ENCODE results near the gene SETD3. TPM values are rescaled to one million over a fixed set of nuclear protein-coding genes. Genes with fewer than 3 reads are reported as not detected.

Gene SETD3
- total RNA-seq, 1 experiment from 2014 or later: 90.3 TPM

DNA sequence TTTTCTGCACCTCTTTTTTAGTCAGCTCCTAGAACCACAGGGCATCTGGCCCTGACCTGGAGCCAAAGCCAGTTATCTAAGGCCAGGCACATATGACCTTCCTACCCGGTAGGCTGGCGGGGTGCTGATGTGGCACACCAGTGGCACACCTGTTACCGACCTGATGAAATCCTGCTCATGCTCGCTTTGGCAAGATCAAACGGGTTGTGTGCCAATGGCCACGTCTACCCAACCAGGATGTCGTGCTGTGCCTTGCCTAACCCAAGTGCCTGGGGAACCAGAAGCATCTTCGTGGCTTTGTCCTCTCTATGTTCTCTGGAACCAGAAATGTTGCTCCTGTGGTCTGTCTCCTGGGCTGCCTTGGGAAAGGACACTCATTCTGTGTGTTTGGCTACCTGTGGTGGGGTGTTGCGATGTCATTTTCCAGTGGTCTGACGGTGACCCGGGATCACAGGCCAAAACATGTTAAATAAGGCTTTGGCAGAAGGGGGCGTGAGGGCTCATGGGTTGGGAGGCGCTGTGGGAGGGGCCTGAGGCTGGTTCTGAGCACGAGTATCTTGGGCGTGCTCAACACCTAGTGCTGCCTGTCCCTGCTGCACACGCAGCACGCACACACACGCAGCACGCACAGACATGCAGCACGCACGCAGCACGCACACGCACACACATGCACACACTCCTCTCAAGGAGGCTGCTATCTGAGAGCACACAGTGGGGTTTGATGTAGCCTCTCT lies 28.4 kb upstream of the SETD3 start:
- H3K9ac ChIP-seq (ENCODE audit: low read length): no peak overlapping the region
- H3K27me3 ChIP-seq (ENCODE audit: low read length): no peaks in the 10 kb centered on the region
- DNase-seq: no peak
- H3K4me1 ChIP-seq (ENCODE audit: low read length): no peaks in the 10 kb centered on the region
- peaks cover 36% of the 10 kb centered on the region for H3K36me3 ChIP-seq (ENCODE audit: insufficient read depth, low read length)
- H3K27ac ChIP-seq (ENCODE audit: low read length): no peak overlapping the region
- H3K79me2 ChIP-seq (ENCODE audit: low read length): no peaks in the 10 kb centered on the region
- no peaks in the 10 kb centered on the region for H3K9me2 ChIP-seq (replicated peaks; ENCODE audit: insufficient read depth, low read length)
- H2AFZ ChIP-seq (ENCODE audit: low read length): no peak overlapping the region
- no peaks in the 10 kb centered on the region for H3K9me3 ChIP-seq (ENCODE audit: low read length)
- peaks cover 36% of the 10 kb centered on the region for H4K20me1 ChIP-seq (ENCODE audit: insufficient read depth, low read depth, low read length)
- H3K4me3 ChIP-seq (ENCODE audit: low read length): no peak overlapping the region
- no peak overlapping the region for H3K4me2 ChIP-seq (ENCODE audit: low read depth, low read length, poor library complexity, severe bottlenecking)

DNA sequence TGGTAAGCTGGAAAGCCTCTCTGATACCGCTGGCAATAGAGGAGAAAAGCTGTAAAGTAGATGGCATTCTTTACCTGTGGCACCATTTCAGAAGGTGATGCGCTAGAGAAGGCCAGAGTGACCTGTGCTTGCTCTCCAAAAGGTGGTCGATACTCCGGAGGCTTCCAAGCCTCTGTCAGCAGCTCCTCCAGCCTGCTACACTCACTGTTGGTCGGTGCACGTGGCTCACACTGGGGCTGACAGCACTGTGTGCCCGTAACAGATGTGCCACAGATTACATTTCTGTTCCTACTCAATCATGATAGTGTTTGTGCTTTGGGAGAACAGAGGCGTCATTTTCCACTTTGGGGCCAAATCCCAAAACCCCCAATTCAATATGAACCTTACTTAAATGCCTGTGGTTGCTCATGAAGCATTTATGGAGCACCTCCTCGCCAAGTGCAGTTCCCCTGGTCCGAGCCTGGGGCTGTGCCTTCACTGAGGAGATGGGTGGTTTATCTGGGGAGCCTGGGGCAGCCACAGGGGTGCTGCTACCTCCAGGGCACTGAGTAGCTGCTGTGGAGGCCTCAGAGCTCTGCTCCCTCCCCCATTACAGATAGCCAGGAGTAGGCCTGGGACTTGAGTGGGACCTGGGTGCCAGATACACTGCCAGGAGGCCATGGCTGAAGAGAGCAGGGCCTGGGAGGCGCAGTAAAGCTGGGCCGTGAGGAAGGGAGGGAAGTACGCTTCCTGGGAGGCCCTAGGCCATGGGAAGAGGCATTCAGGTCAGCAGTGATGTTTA lies 27.4 kb upstream of the SETD3 start:
- no peak overlapping the region for H3K9ac ChIP-seq (ENCODE audit: low read length)
- no peak overlapping the region for H3K4me2 ChIP-seq (ENCODE audit: low read depth, low read length, poor library complexity, severe bottlenecking)
- no peak overlapping the region for H3K27ac ChIP-seq (ENCODE audit: low read length)
- no peaks in the 10 kb centered on the region for H3K9me3 ChIP-seq (ENCODE audit: low read length)
- peaks cover 36% of the 10 kb centered on the region for H4K20me1 ChIP-seq (ENCODE audit: insufficient read depth, low read depth, low read length)
- H2AFZ ChIP-seq (ENCODE audit: low read length): no peak overlapping the region
- H3K4me1 ChIP-seq (ENCODE audit: low read length): no peaks in the 10 kb centered on the region
- H3K9me2 ChIP-seq (replicated peaks; ENCODE audit: insufficient read depth, low read length): no peaks in the 10 kb centered on the region
- H3K27me3 ChIP-seq (ENCODE audit: low read length): no peaks in the 10 kb centered on the region
- H3K4me3 ChIP-seq (ENCODE audit: low read length): no peak overlapping the region
- no peak for DNase-seq
- peaks cover 46% of the 10 kb centered on the region for H3K36me3 ChIP-seq (ENCODE audit: insufficient read depth, low read length)
- no peaks in the 10 kb centered on the region for H3K79me2 ChIP-seq (ENCODE audit: low read length)

DNA sequence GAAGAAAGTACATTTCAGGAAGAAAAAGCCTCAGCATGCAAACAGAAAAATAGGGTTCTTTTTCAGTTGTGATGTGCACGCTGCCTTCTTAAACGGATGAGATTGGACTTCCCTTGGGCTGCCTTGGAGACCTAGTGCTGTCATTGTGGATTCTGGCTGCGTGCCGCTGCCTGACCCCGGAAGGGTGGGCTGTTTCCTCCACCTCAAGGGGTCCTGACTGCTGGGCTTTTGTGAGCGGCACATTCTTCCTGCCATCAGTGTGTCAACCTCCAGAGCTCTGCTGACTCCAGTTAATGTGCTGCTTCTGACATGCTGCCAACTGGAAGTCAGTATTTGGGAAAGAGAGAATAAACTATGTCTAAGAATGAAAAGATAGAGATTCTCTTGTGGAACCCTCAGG lies 25.6 kb upstream of the SETD3 start:
- peaks cover 63% of the 10 kb centered on the region for H3K36me3 ChIP-seq (ENCODE audit: insufficient read depth, low read length)
- no peaks in the 10 kb centered on the region for H3K9me3 ChIP-seq (ENCODE audit: low read length)
- DNase-seq: no peak
- no peaks in the 10 kb centered on the region for H3K27me3 ChIP-seq (ENCODE audit: low read length)
- no peaks in the 10 kb centered on the region for H3K9me2 ChIP-seq (replicated peaks; ENCODE audit: insufficient read depth, low read length)
- H3K9ac ChIP-seq (ENCODE audit: low read length): no peak overlapping the region
- H3K27ac ChIP-seq (ENCODE audit: low read length): no peak overlapping the region
- H3K79me2 ChIP-seq (ENCODE audit: low read length): no peaks in the 10 kb centered on the region; the same call in 1 of the 2 replicates
- H2AFZ ChIP-seq (ENCODE audit: low read length): no peak overlapping the region
- H4K20me1 ChIP-seq (ENCODE audit: insufficient read depth, low read depth, low read length): peaks cover 29% of the 10 kb centered on the region
- H3K4me2 ChIP-seq (ENCODE audit: low read depth, low read length, poor library complexity, severe bottlenecking): no peak overlapping the region
- no peaks in the 10 kb centered on the region for H3K4me1 ChIP-seq (ENCODE audit: low read length)
- no peak overlapping the region for H3K4me3 ChIP-seq (ENCODE audit: low read length)

DNA sequence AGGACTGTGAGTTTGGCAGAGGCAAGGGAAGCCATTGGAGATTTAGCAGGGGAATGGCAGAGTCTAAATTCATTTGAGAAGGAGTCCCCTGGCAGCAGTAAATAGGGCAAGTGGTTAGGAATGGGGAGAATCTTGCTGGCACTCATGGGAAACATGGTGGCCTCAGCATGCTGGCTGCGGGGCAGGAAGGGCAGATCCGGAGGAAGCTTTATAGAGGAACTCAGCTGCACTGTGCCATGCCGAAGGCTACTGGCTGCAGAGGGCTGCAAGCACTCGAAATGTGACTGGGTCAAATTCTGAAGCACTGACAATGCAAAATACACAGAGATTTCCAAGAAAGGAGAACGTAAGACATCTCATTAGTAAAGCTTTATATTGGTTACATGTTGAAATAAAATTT lies 24.4 kb upstream of the SETD3 start:
- Histone ChIP-seq H3K9me2 (replicated peaks; ENCODE audit: insufficient read depth, low read length) (no peaks in the 10 kb centered on the region), H3K4me2 (ENCODE audit: low read depth, low read length, poor library complexity, severe bottlenecking) (no peak overlapping the region), H3K27me3 (ENCODE audit: low read length) (no peaks in the 10 kb centered on the region), H3K79me2 (ENCODE audit: low read length) (peaks cover 1% of the 10 kb centered on the region; the same call in 1 of the 2 replicates), H4K20me1 (ENCODE audit: insufficient read depth, low read depth, low read length) (peaks cover 21% of the 10 kb centered on the region), H3K9ac (ENCODE audit: low read length) (no peak overlapping the region), H3K4me3 (ENCODE audit: low read length) (no peak overlapping the region), H3K4me1 (ENCODE audit: low read length) (no peaks in the 10 kb centered on the region), H3K27ac (ENCODE audit: low read length) (no peak overlapping the region), H3K9me3 (ENCODE audit: low read length) (no peaks in the 10 kb centered on the region), H2AFZ (ENCODE audit: low read length) (no peak overlapping the region), H3K36me3 (ENCODE audit: insufficient read depth, low read length) (peaks cover 75% of the 10 kb centered on the region)
- no peak for DNase-seq

DNA sequence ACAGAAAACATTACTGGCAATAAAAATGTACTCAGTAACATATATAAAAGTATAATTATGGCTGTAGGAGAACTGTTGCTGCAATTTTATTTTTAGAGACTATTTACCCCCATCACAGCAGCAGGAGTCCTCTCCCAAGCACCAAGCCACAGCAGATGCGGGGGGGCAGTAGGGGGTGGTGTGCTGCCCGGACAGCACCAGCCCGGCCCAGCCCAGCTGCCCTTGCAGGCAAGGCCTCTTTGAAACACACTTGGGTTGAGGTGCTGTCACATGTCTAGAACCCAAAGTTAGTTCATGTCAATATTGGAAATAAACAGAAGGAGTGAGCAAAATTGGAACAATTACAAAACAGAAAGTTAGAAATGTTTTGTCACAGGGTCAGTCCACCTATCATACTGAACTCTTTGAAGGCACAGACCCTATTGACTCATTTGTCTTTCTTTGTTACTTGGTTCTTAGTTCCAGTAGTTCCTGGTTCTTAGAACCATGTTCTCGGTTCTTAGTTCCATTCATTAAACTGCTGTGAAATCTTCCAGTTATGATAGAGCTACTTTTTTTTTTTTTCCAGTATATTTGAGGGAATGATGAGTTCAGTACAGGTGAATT lies 23.3 kb upstream of the SETD3 start:
- H2AFZ ChIP-seq (ENCODE audit: low read length): no peak overlapping the region
- no peak overlapping the region for H3K4me3 ChIP-seq (ENCODE audit: low read length)
- H3K27ac ChIP-seq (ENCODE audit: low read length): no peak overlapping the region
- no peaks in the 10 kb centered on the region for H3K4me1 ChIP-seq (ENCODE audit: low read length)
- peaks cover 85% of the 10 kb centered on the region for H3K36me3 ChIP-seq (ENCODE audit: insufficient read depth, low read length)
- H3K9me2 ChIP-seq (replicated peaks; ENCODE audit: insufficient read depth, low read length): no peaks in the 10 kb centered on the region
- DNase-seq: no peak
- peaks cover 24% of the 10 kb centered on the region for H4K20me1 ChIP-seq (ENCODE audit: insufficient read depth, low read depth, low read length)
- no peak overlapping the region for H3K4me2 ChIP-seq (ENCODE audit: low read depth, low read length, poor library complexity, severe bottlenecking)
- peaks cover 9% of the 10 kb centered on the region; the same call in 1 of the 2 replicates for H3K79me2 ChIP-seq (ENCODE audit: low read length)
- no peak overlapping the region for H3K9ac ChIP-seq (ENCODE audit: low read length)
- H3K9me3 ChIP-seq (ENCODE audit: low read length): no peaks in the 10 kb centered on the region
- no peaks in the 10 kb centered on the region for H3K27me3 ChIP-seq (ENCODE audit: low read length)

DNA sequence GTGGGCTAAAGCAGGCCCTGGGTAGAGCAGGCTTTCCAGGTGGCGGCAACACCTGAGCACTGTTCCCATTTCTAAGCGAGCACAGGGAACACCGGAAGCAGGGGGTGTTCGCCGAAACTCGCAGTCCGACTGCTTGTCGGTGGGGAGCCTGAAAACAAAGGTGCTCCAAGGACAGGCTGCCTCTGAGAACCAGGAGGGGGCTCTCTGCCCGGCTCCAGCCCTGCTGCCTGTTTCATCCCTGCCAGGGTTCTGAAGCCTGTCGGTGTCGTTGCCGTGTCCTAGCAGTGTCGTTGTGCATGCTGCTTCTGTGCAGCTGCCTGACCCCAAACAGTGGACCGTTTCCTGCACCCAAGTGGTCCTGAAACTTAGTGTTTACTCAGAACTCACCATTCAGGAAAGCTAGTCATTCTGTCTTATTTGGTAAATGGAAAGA lies 22.3 kb upstream of the SETD3 start:
- H3K36me3 ChIP-seq (ENCODE audit: insufficient read depth, low read length): peaks cover 87% of the 10 kb centered on the region
- H3K4me2 ChIP-seq (ENCODE audit: low read depth, low read length, poor library complexity, severe bottlenecking): no peak overlapping the region
- DNase-seq: no peak
- no peaks in the 10 kb centered on the region for H3K4me1 ChIP-seq (ENCODE audit: low read length)
- H3K27ac ChIP-seq (ENCODE audit: low read length): no peak overlapping the region
- H3K79me2 ChIP-seq (ENCODE audit: low read length): peaks cover 18% of the 10 kb centered on the region
- H4K20me1 ChIP-seq (ENCODE audit: insufficient read depth, low read depth, low read length): peaks cover 23% of the 10 kb centered on the region
- H3K4me3 ChIP-seq (ENCODE audit: low read length): no peak overlapping the region
- no peaks in the 10 kb centered on the region for H3K9me2 ChIP-seq (replicated peaks; ENCODE audit: insufficient read depth, low read length)
- no peak overlapping the region for H2AFZ ChIP-seq (ENCODE audit: low read length)
- no peaks in the 10 kb centered on the region for H3K9me3 ChIP-seq (ENCODE audit: low read length)
- no peak overlapping the region for H3K9ac ChIP-seq (ENCODE audit: low read length)
- no peaks in the 10 kb centered on the region for H3K27me3 ChIP-seq (ENCODE audit: low read length)

DNA sequence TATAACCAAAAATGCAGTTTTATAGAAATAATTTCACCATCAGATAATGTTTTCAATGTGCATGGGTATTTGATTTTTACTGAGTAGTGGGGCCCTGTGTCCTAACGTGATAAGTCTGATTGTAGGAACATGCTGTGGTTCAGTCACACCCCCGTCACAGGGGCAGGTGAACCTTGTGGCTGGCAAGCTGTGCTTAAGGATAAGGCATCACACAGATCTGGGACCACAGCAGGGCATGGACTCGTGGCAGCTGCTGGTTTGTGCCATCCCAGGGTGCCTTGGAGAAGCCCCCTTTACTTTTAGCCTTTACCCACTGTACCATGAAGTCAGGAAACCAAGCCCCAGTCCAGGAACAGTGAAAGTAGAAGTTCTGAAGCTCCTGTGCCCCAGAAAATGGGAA lies 17.2 kb upstream of the SETD3 start:
- Histone ChIP-seq H3K4me1 (ENCODE audit: low read length) (no peaks in the 10 kb centered on the region), H3K27ac (ENCODE audit: low read length) (no peak overlapping the region), H3K4me2 (ENCODE audit: low read depth, low read length, poor library complexity, severe bottlenecking) (no peak overlapping the region), H3K27me3 (ENCODE audit: low read length) (no peaks in the 10 kb centered on the region), H3K4me3 (ENCODE audit: low read length) (no peak overlapping the region), H3K9me2 (replicated peaks; ENCODE audit: insufficient read depth, low read length) (no peaks in the 10 kb centered on the region), H4K20me1 (ENCODE audit: insufficient read depth, low read depth, low read length) (peaks cover 32% of the 10 kb centered on the region), H3K36me3 (ENCODE audit: insufficient read depth, low read length) (peaks cover 87% of the 10 kb centered on the region), H3K79me2 (ENCODE audit: low read length) (peaks cover 59% of the 10 kb centered on the region), H3K9me3 (ENCODE audit: low read length) (no peaks in the 10 kb centered on the region), H3K9ac (ENCODE audit: low read length) (no peak overlapping the region), H2AFZ (ENCODE audit: low read length) (no peak overlapping the region)
- DNase-seq: no peak

DNA sequence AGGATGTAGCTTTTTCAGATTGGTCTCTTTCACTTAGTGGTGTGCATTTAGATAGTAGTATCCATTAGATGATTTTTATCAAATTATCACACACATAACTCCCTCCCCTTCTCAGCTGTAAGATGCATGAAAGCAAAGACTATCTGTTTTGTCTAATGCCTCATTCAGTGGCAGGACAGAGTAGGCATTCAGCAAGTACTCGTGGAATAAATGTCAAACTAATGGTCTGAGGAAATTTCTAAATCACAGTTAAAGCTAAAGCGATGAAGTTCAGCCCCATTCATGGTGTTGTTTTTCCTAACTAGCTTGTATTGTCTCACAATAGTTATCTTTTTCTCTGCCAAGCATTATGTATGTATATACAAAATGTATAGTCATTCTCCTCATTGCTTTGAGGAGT lies 16.7 kb upstream of the SETD3 start:
- no peaks in the 10 kb centered on the region for H3K9me3 ChIP-seq (ENCODE audit: low read length)
- H3K4me1 ChIP-seq (ENCODE audit: low read length): no peaks in the 10 kb centered on the region
- H3K9ac ChIP-seq (ENCODE audit: low read length): no peak overlapping the region
- no peaks in the 10 kb centered on the region for H3K27me3 ChIP-seq (ENCODE audit: low read length)
- H4K20me1 ChIP-seq (ENCODE audit: insufficient read depth, low read depth, low read length): peaks cover 38% of the 10 kb centered on the region
- no peak overlapping the region for H3K4me2 ChIP-seq (ENCODE audit: low read depth, low read length, poor library complexity, severe bottlenecking)
- H3K9me2 ChIP-seq (replicated peaks; ENCODE audit: insufficient read depth, low read length): no peaks in the 10 kb centered on the region
- no peak overlapping the region for H2AFZ ChIP-seq (ENCODE audit: low read length)
- peaks cover 65% of the 10 kb centered on the region for H3K79me2 ChIP-seq (ENCODE audit: low read length)
- no peak overlapping the region for H3K4me3 ChIP-seq (ENCODE audit: low read length)
- no peak overlapping the region for H3K27ac ChIP-seq (ENCODE audit: low read length)
- H3K36me3 ChIP-seq (ENCODE audit: insufficient read depth, low read length): peaks cover 87% of the 10 kb centered on the region
- DNase-seq: no peak

Measured in Karpas-422 (cell line).